ENCODE measurements around the gene OSBPL10.

Gene OSBPL10

GRCh38 chr3:31908391-31909097, 72.5 kb downstream of the OSBPL10 start:
- H3K9ac ChIP-seq (ENCODE audit: low read length in 2 of 2), result no peak overlapping the region
- no peaks in the 10 kb centered on the region for H3K9me3 ChIP-seq (ENCODE audit: control insufficient read depth in 2 of 2, low read length in 2 of 2)
- no peaks in the 10 kb centered on the region for H3K36me3 ChIP-seq (ENCODE audit: control insufficient read depth in 2 of 2, insufficient read depth in 2 of 2, low read length in 2 of 2)
- no peak overlapping the region for H3K27ac ChIP-seq (ENCODE audit: low read length)
- no peaks in the 10 kb centered on the region for H3K4me1 ChIP-seq (ENCODE audit: control insufficient read depth, insufficient read depth, low read length)
- H3K27me3 ChIP-seq (ENCODE audit: control insufficient read depth in 1 of 2, insufficient read depth in 2 of 2, low read length in 2 of 2), result no peaks in the 10 kb centered on the region
- H3K4me3 ChIP-seq (ENCODE audit: low read length in 2 of 2), result no peak overlapping the region

DNA sequence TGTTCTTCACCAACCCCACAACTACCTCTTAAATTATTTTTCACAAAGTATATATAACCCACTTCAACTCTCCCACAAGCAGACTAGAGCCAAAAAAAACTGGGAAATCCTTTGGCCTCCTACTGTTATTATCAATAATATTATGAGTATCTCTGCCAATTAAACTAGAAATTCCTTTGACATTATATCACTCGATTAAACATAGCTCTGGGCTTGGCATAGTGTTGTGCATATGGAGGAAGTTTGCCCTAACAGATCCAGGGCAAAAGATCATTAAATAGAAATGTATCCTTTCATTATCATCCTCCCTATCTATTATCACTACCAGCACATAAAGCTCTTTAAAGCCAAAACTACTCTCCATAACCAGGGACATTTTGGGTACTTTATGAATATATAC, 74.9 kb downstream of the OSBPL10 start:
- no peaks in the 10 kb centered on the region for H3K27me3 ChIP-seq (ENCODE audit: control insufficient read depth in 1 of 2, insufficient read depth in 2 of 2, low read length in 2 of 2)
- H3K9me3 ChIP-seq (ENCODE audit: control insufficient read depth in 2 of 2, low read length in 2 of 2), result no peaks in the 10 kb centered on the region
- no peak overlapping the region for H3K4me3 ChIP-seq (ENCODE audit: low read length in 2 of 2)
- H3K36me3 ChIP-seq (ENCODE audit: control insufficient read depth in 2 of 2, insufficient read depth in 2 of 2, low read length in 2 of 2), result no peaks in the 10 kb centered on the region
- no peak overlapping the region for H3K27ac ChIP-seq (ENCODE audit: low read length)
- H3K9ac ChIP-seq (ENCODE audit: low read length in 2 of 2), result no peak overlapping the region
- H3K4me1 ChIP-seq (ENCODE audit: control insufficient read depth, insufficient read depth, low read length), result no peaks in the 10 kb centered on the region

- Histone ChIP-seq H3K27ac (ENCODE audit: low read length) (no peak overlapping the region), H3K4me1 (ENCODE audit: control insufficient read depth, insufficient read depth, low read length) (no peaks in the 10 kb centered on the region), H3K4me3 (ENCODE audit: low read length in 2 of 2) (no peak overlapping the region), H3K36me3 (ENCODE audit: control insufficient read depth in 2 of 2, insufficient read depth in 2 of 2, low read length in 2 of 2) (no peaks in the 10 kb centered on the region), H3K9me3 (ENCODE audit: control insufficient read depth in 2 of 2, low read length in 2 of 2) (no peaks in the 10 kb centered on the region), H3K9ac (ENCODE audit: low read length in 2 of 2) (no peak overlapping the region), H3K27me3 (ENCODE audit: control insufficient read depth in 1 of 2, insufficient read depth in 2 of 2, low read length in 2 of 2) (no peaks in the 10 kb centered on the region)
Observed at GRCh38 chr3:31903686-31904431, 77.2 kb downstream of the OSBPL10 start.

DNA sequence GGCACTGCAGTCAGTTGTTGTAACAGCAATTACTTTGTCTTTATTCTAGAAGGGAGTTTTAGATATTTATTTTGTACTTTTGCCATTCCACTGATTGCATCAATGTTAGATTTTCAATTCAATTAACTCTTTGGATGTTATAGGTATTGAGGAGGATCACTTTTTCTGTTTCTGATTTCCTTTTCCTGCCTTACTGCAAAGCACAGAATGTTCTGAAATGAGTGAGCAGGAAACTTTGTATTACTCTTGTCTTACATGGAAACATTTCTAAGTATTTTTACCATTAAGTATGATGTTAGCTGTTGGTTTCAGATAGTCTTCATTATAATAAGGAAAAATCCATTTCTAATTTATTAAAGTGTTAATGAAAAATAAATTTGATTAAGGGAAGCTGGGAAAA, 80.5 kb downstream of the OSBPL10 start:
- Histone ChIP-seq H3K27ac (ENCODE audit: low read length) (no peak overlapping the region), H3K27me3 (ENCODE audit: control insufficient read depth in 1 of 2, insufficient read depth in 2 of 2, low read length in 2 of 2) (no peaks in the 10 kb centered on the region), H3K9me3 (ENCODE audit: control insufficient read depth in 2 of 2, low read length in 2 of 2) (no peaks in the 10 kb centered on the region), H3K9ac (ENCODE audit: low read length in 2 of 2) (no peak overlapping the region), H3K36me3 (ENCODE audit: control insufficient read depth in 2 of 2, insufficient read depth in 2 of 2, low read length in 2 of 2) (no peaks in the 10 kb centered on the region), H3K4me3 (ENCODE audit: low read length in 2 of 2) (no peak overlapping the region), H3K4me1 (ENCODE audit: control insufficient read depth, insufficient read depth, low read length) (no peaks in the 10 kb centered on the region)

DNA sequence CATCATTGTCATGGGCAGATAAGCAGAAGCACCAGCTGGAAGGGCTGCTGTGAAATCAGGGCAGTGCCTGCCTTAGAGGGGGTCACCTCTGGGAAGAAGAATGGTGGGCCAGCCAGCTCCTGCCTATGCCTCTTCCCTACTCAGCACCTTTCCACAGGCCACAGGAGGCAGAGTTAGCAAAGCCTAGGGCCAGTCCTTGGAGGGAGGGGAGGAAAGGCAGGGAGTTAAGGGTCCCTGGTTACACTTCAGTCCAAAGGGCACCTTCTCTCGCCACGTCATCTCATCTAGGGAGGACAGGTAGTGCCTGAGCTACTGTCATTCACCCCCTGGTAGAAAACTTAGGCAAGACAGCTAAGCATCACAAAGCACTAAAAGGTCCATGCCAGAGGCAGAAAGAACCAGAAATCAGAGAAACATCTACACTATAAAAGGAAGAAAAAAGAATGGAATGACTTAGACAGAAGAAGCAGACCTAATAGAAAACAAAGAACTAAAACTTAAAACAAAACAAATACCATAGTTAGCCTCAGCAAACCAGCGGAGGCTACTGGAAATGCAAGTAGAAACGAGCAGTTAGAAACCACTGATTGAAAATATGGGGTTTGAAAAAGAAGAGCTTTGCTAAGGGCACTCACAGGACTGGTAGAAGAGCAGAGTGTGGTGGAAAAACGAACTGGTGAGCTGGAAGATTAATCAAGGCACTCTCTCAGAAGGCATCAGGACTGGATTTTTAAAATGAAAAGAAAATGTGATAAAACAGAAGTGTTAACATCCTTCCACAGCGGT, 84.2 kb downstream of the OSBPL10 start:
- Histone ChIP-seq H3K36me3 (ENCODE audit: control insufficient read depth in 2 of 2, insufficient read depth in 2 of 2, low read length in 2 of 2) (no peaks in the 10 kb centered on the region), H3K4me3 (ENCODE audit: low read length in 2 of 2) (no peak overlapping the region), H3K9ac (ENCODE audit: low read length in 2 of 2) (no peak overlapping the region), H3K27me3 (ENCODE audit: control insufficient read depth in 1 of 2, insufficient read depth in 2 of 2, low read length in 2 of 2) (no peaks in the 10 kb centered on the region), H3K9me3 (ENCODE audit: control insufficient read depth in 2 of 2, low read length in 2 of 2) (no peaks in the 10 kb centered on the region), H3K4me1 (ENCODE audit: control insufficient read depth, insufficient read depth, low read length) (peaks cover 4% of the 10 kb centered on the region), H3K27ac (ENCODE audit: low read length) (no peak overlapping the region)

- no peaks in the 10 kb centered on the region for H3K27me3 ChIP-seq (ENCODE audit: control insufficient read depth in 1 of 2, insufficient read depth in 2 of 2, low read length in 2 of 2)
- no peak overlapping the region for H3K9ac ChIP-seq (ENCODE audit: low read length in 2 of 2)
- peaks cover 4% of the 10 kb centered on the region for H3K4me1 ChIP-seq (ENCODE audit: control insufficient read depth, insufficient read depth, low read length)
- H3K9me3 ChIP-seq (ENCODE audit: control insufficient read depth in 2 of 2, low read length in 2 of 2), result no peaks in the 10 kb centered on the region
- no peak overlapping the region for H3K27ac ChIP-seq (ENCODE audit: low read length)
- no peaks in the 10 kb centered on the region for H3K36me3 ChIP-seq (ENCODE audit: control insufficient read depth in 2 of 2, insufficient read depth in 2 of 2, low read length in 2 of 2)
- no peak overlapping the region for H3K4me3 ChIP-seq (ENCODE audit: low read length in 2 of 2)
Observed at GRCh38 chr3:31896026-31896425, 85.0 kb downstream of the OSBPL10 start.

DNA sequence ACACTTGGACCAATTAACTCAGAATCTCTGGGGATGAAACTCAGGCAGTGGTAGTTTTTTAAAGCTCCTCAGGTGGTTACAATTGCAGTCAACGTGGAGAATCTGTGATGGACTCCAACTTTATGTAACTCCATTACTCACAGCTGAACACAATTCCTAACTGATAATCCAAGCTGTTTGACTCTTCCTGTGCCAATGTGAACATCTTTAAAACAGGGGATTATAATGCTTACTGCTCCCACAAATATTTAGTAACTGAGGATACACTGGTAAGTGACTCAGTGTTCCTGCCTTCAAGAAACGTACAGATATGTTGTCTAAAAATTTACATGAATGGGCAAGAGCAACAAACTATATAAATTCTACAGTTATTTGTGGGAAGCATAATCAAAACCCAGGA, 85.6 kb downstream of the OSBPL10 start:
- Histone ChIP-seq H3K4me1 (ENCODE audit: control insufficient read depth, insufficient read depth, low read length) (peaks cover 4% of the 10 kb centered on the region), H3K4me3 (ENCODE audit: low read length in 2 of 2) (no peak overlapping the region), H3K9me3 (ENCODE audit: control insufficient read depth in 2 of 2, low read length in 2 of 2) (no peaks in the 10 kb centered on the region), H3K36me3 (ENCODE audit: control insufficient read depth in 2 of 2, insufficient read depth in 2 of 2, low read length in 2 of 2) (no peaks in the 10 kb centered on the region), H3K9ac (ENCODE audit: low read length in 2 of 2) (no peak overlapping the region), H3K27ac (ENCODE audit: low read length) (no peak overlapping the region), H3K27me3 (ENCODE audit: control insufficient read depth in 1 of 2, insufficient read depth in 2 of 2, low read length in 2 of 2) (no peaks in the 10 kb centered on the region)

GRCh38 chr3:31892916-31893573, 88.0 kb downstream of the OSBPL10 start:
- no peaks in the 10 kb centered on the region for H3K27me3 ChIP-seq (ENCODE audit: control insufficient read depth in 1 of 2, insufficient read depth in 2 of 2, low read length in 2 of 2)
- H3K4me3 ChIP-seq (ENCODE audit: low read length in 2 of 2), result no peak overlapping the region
- H3K27ac ChIP-seq (ENCODE audit: low read length), result no peak overlapping the region
- H3K4me1 ChIP-seq (ENCODE audit: control insufficient read depth, insufficient read depth, low read length), result peaks cover 4% of the 10 kb centered on the region
- H3K36me3 ChIP-seq (ENCODE audit: control insufficient read depth in 2 of 2, insufficient read depth in 2 of 2, low read length in 2 of 2), result no peaks in the 10 kb centered on the region
- no peak overlapping the region for H3K9ac ChIP-seq (ENCODE audit: low read length in 2 of 2)
- H3K9me3 ChIP-seq (ENCODE audit: control insufficient read depth in 2 of 2, low read length in 2 of 2), result no peaks in the 10 kb centered on the region

- peaks cover 4% of the 10 kb centered on the region for H3K4me1 ChIP-seq (ENCODE audit: control insufficient read depth, insufficient read depth, low read length)
- H3K9ac ChIP-seq (ENCODE audit: low read length in 2 of 2), result no peak overlapping the region
- no peaks in the 10 kb centered on the region for H3K36me3 ChIP-seq (ENCODE audit: control insufficient read depth in 2 of 2, insufficient read depth in 2 of 2, low read length in 2 of 2)
- no peak overlapping the region for H3K4me3 ChIP-seq (ENCODE audit: low read length in 2 of 2)
- no peaks in the 10 kb centered on the region for H3K27me3 ChIP-seq (ENCODE audit: control insufficient read depth in 1 of 2, insufficient read depth in 2 of 2, low read length in 2 of 2)
- H3K9me3 ChIP-seq (ENCODE audit: control insufficient read depth in 2 of 2, low read length in 2 of 2), result no peaks in the 10 kb centered on the region
- H3K27ac ChIP-seq (ENCODE audit: low read length), result no peak overlapping the region
Observed at GRCh38 chr3:31892500-31892899, 88.6 kb downstream of the OSBPL10 start.

DNA sequence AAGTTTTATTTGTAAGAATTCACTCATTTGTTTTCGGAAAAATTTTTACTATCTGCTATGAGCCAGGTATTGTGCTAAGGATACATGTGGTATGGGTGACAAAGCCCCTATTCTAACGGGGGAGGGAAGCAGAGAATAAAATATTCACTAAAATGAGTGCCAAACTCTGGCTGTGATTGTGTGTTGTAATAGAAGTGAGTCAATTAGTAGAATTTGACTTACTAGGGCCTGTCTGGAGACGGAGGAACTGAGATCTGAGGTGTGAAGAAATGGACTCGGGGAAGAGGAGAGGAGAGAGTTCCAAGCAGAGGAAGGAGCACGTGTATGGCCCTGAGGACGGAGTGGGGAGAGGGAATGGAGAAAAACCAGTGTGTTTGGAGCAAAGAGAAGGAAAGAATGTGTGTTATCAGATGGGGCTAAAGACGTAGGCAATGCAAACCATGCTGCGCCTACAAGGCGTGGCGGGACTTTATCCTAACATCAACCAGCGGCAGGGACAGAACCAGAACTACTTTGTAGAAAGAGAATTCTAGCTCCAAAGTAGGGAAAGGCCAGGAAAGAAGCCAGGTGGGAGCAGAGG, 89.1 kb downstream of the OSBPL10 start:
- Histone ChIP-seq H3K4me1 (ENCODE audit: control insufficient read depth, insufficient read depth, low read length) (peaks cover 4% of the 10 kb centered on the region), H3K27ac (ENCODE audit: low read length) (no peak overlapping the region), H3K9me3 (ENCODE audit: control insufficient read depth in 2 of 2, low read length in 2 of 2) (no peaks in the 10 kb centered on the region), H3K36me3 (ENCODE audit: control insufficient read depth in 2 of 2, insufficient read depth in 2 of 2, low read length in 2 of 2) (no peaks in the 10 kb centered on the region), H3K4me3 (ENCODE audit: low read length in 2 of 2) (no peak overlapping the region), H3K9ac (ENCODE audit: low read length in 2 of 2) (no peak overlapping the region), H3K27me3 (ENCODE audit: control insufficient read depth in 1 of 2, insufficient read depth in 2 of 2, low read length in 2 of 2) (no peaks in the 10 kb centered on the region)
